ENCODE measurements around the gene MRPL20.

Gene MRPL20

GRCh38 chr1:1361233-1361981 lies 45.7 kb downstream of the MRPL20 start:
- no peak for DNase-seq (ENCODE audit: low read depth)

GRCh38 chr1:1360506-1361169 lies 46.5 kb downstream of the MRPL20 start:
- DNase-seq (ENCODE audit: low read depth), result no peak

GRCh38 chr1:1359664-1360468 lies 47.2 kb downstream of the MRPL20 start:
- no peak for DNase-seq (ENCODE audit: low read depth)

- DNase-seq (ENCODE audit: low read depth), result no peak
These were observed 47.8 kb downstream of the MRPL20 start for GRCh38 chr1:1359308-1359663.

- DNase-seq (ENCODE audit: low read depth), result no peak
These were observed 48.4 kb downstream of the MRPL20 start, which contains the start of gene MXRA8 for GRCh38 chr1:1358433-1359271. Gene MXRA8, minus strand, starts transcription at chr1:1358555. Its CDS starts 51 bp downstream, at chr1:1358504.

GRCh38 chr1:1357871-1358432 lies 49.1 kb downstream of the MRPL20 start:
- DNase-seq (ENCODE audit: low read depth), result no peak

GRCh38 chr1:1356796-1357401 lies 50.2 kb downstream of the MRPL20 start:
- no peak for DNase-seq (ENCODE audit: low read depth)

- no peak for DNase-seq (ENCODE audit: low read depth)
These were observed 50.8 kb downstream of the MRPL20 start for GRCh38 chr1:1356166-1356795.

GRCh38 chr1:1355416-1355815 lies 51.7 kb downstream of the MRPL20 start:
- DNase-seq (ENCODE audit: low read depth), result no peak

- no peak for DNase-seq (ENCODE audit: low read depth)
These were observed 52.5 kb downstream of the MRPL20 start for GRCh38 chr1:1354271-1355247.

GRCh38 chr1:1353389-1354151 lies 53.5 kb downstream of the MRPL20 start:
- no peak for DNase-seq (ENCODE audit: low read depth)

- no peak for DNase-seq (ENCODE audit: low read depth)
These were observed 54.2 kb downstream of the MRPL20 start for GRCh38 chr1:1352786-1353388.
